ENCODE results near the gene C1QTNF4.
"Not testable (repeated sequence)": the region's sequence is repeated elsewhere in the genome, so short reads cannot be mapped to it uniquely, and the experiment has no call there.

The C1QTNF4 gene

GRCh38 chr11:47593934-47594855 lies at the start of gene C1QTNF4:
TSS of gene C1QTNF4 (minus strand) at chr11:47594411. CDS start at chr11:47590810, 3,601 bp downstream.
- DNase-seq, result no peak

GRCh38 chr11:47642099-47642855 lies 48.1 kb upstream of the C1QTNF4 start, which contains the start of gene MTCH2:
TSS of gene MTCH2 (minus strand) at chr11:47642559. CDS start at chr11:47642465, 94 bp downstream.
- peak; percentile 50 to 90 for DNase-seq

GRCh38 chr11:47641600-47642098 lies 47.4 kb upstream of the C1QTNF4 start:
- DNase-seq, result peak in 1 of 2 experiments; percentile 32

- not testable (repeated sequence) for DNase-seq
These were observed 46.3 kb upstream of the C1QTNF4 start for GRCh38 chr11:47640506-47640905.

- not testable (repeated sequence) for DNase-seq
These were observed 42.1 kb upstream of the C1QTNF4 start for GRCh38 chr11:47636331-47636730.

GRCh38 chr11:47631473-47631872 lies 37.3 kb upstream of the C1QTNF4 start:
- no peak for DNase-seq

- no peak for DNase-seq
These were observed 33.8 kb upstream of the C1QTNF4 start for GRCh38 chr11:47628026-47628425.

- DNase-seq, result no peak
These were observed 32.0 kb upstream of the C1QTNF4 start for GRCh38 chr11:47626234-47626633.

- DNase-seq, result no peak
These were observed 26.7 kb upstream of the C1QTNF4 start for GRCh38 chr11:47620836-47621378.

GRCh38 chr11:47617417-47617809 lies 23.2 kb upstream of the C1QTNF4 start:
- no peak for DNase-seq

GRCh38 chr11:47616726-47617416 lies 22.7 kb upstream of the C1QTNF4 start:
- DNase-seq, result peak in 1 of 2 experiments; percentile 68

- DNase-seq, result no peak
These were observed 21.0 kb upstream of the C1QTNF4 start for GRCh38 chr11:47615249-47615648.

GRCh38 chr11:47611348-47611794 lies 17.2 kb upstream of the C1QTNF4 start:
- DNase-seq, result no peak

- no peak for DNase-seq
These were observed 15.5 kb upstream of the C1QTNF4 start for GRCh38 chr11:47609675-47610074.

GRCh38 chr11:47607380-47607779 lies 13.2 kb upstream of the C1QTNF4 start:
- no peak for DNase-seq

GRCh38 chr11:47606731-47607130 lies 12.5 kb upstream of the C1QTNF4 start:
- no peak for DNase-seq

- DNase-seq, result no peak
These were observed 11.7 kb upstream of the C1QTNF4 start for GRCh38 chr11:47605921-47606320.

GRCh38 chr11:47603295-47603694 lies 9.1 kb upstream of the C1QTNF4 start:
- DNase-seq, result no peak

- no peak for DNase-seq
These were observed 5.7 kb upstream of the C1QTNF4 start for GRCh38 chr11:47599902-47600301.

GRCh38 chr11:47595967-47596366 lies 1.8 kb upstream of the C1QTNF4 start:
- DNase-seq, result no peak

- no peak for DNase-seq
These were observed 818 bp upstream of the C1QTNF4 start for GRCh38 chr11:47595029-47595428.

- no peak for DNase-seq
These were observed 698 bp downstream of the C1QTNF4 start for GRCh38 chr11:47593492-47593933.

All from cerebellar nuclear complex (tissue), 1 donor.